HepG2 (cell line): ENCODE measurements around the gene C2orf92.

Experiments
- EZH2 ChIP-seq: conservative IDR thresholded peaks from 2 replicates; pipeline ENCODE4 v1.6.1; 2012; ENCODE audit warnings: mild to moderate bottlenecking, low read depth, low read length, moderate library complexity
- HOXA7 ChIP-seq: sonication (generic); formaldehyde crosslinking; IDR thresholded peaks from 2 replicates; pipeline ENCODE4 v1.8.1; 2022; ENCODE audit warnings: mild to moderate bottlenecking, missing genetic modification reagents, moderate library complexity
- KDM2A ChIP-seq: sonication (generic); formaldehyde crosslinking; IDR thresholded peaks from 2 replicates; pipeline ENCODE4 v1.4.0; 2020; ENCODE audit warnings: low read depth, missing genetic modification reagents, borderline replicate concordance
- MTF2 ChIP-seq: sonication (generic); formaldehyde crosslinking; IDR thresholded peaks from 2 replicates; pipeline ENCODE4 v1.5.0; 2020; ENCODE audit warnings: missing genetic modification reagents, borderline replicate concordance
- MYNN ChIP-seq: sonication (generic); formaldehyde crosslinking; IDR thresholded peaks from 2 replicates; pipeline ENCODE4 v1.4.0; 2020; ENCODE audit warnings: mild to moderate bottlenecking, low read depth, missing genetic modification reagents
- PHF21A ChIP-seq: sonication (generic); formaldehyde crosslinking; IDR thresholded peaks from 2 replicates; pipeline ENCODE4 v1.5.0; 2020; ENCODE audit warnings: mild to moderate bottlenecking, missing genetic modification reagents
- POLR2A ChIP-seq, 2 experiments: IDR thresholded peaks; 2 replicates each; pipeline ENCODE4 v1.6.1; 2011; ENCODE audit warnings: low read depth in 2 of 2, low read length in 2 of 2, mild to moderate bottlenecking in 1 of 2, moderate library complexity in 1 of 2; ENCODE audit not compliant: insufficient read depth in 1 of 2
- ZBTB1 ChIP-seq: sonication (generic); formaldehyde crosslinking; IDR thresholded peaks from 2 replicates; pipeline ENCODE4 v1.4.0; 2020; ENCODE audit warnings: missing genetic modification reagents, borderline replicate concordance
- ZNF234 ChIP-seq: sonication (generic); formaldehyde crosslinking; conservative IDR thresholded peaks from 2 replicates; pipeline ENCODE4 v1.5.1; 2020; ENCODE audit warnings: mild to moderate bottlenecking, missing genetic modification reagents
- ZNF563 ChIP-seq: sonication (generic); formaldehyde crosslinking; IDR thresholded peaks from 2 replicates; pipeline ENCODE4 v1.8.0; 2022; ENCODE audit warnings: mild to moderate bottlenecking, moderate library complexity, missing genetic modification reagents
- ZNF670 ChIP-seq: sonication (generic); formaldehyde crosslinking; IDR thresholded peaks from 2 replicates; pipeline ENCODE4 v1.8.0; 2022; ENCODE audit warnings: mild to moderate bottlenecking, missing genetic modification reagents, borderline replicate concordance
- TF ChIP-seq, protein P1 (sequence below): sonication (generic); formaldehyde crosslinking; IDR thresholded peaks from 2 replicates; pipeline ENCODE4 v1.5.0; 2020; ENCODE audit warnings: mild to moderate bottlenecking, missing genetic modification reagents, moderate library complexity

DNA sequence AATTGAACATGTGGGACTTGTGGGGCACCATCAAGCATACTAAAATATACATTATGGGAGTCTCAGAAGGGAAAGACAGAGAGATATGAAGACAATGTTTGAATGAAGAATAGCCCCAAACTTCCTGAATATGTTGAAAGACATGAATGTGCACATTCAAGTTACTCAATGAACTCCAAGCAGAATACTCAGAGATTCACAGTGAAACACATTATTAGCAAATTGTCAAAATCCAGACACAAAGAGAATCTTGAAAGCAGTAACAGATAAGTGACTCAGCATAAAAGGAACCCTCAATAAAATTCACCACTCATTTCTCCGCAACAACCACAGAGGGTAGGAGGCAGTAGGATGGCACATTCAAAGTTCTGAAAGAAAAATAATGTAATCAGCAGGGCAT is 8.8 kb downstream of the C2orf92 start:
- TF ChIP-seq, protein P1, sequence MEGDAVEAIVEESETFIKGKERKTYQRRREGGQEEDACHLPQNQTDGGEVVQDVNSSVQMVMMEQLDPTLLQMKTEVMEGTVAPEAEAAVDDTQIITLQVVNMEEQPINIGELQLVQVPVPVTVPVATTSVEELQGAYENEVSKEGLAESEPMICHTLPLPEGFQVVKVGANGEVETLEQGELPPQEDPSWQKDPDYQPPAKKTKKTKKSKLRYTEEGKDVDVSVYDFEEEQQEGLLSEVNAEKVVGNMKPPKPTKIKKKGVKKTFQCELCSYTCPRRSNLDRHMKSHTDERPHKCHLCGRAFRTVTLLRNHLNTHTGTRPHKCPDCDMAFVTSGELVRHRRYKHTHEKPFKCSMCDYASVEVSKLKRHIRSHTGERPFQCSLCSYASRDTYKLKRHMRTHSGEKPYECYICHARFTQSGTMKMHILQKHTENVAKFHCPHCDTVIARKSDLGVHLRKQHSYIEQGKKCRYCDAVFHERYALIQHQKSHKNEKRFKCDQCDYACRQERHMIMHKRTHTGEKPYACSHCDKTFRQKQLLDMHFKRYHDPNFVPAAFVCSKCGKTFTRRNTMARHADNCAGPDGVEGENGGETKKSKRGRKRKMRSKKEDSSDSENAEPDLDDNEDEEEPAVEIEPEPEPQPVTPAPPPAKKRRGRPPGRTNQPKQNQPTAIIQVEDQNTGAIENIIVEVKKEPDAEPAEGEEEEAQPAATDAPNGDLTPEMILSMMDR (CRISPR knock-in tag) = no peak
- no peak for TF ChIP-seq ZBTB1 (CRISPR knock-in tag)
- no peak for TF ChIP-seq MTF2 (CRISPR knock-in tag)
- TF ChIP-seq POLR2A (IDR thresholded peaks at IDR 0.05; ENCODE audit: insufficient read depth in 1 of 2, low read depth in 2 of 2, low read length in 2 of 2) = no peak
- TF ChIP-seq MYNN = no peak
- no peak for TF ChIP-seq ZNF563 (CRISPR knock-in tag)
- TF ChIP-seq PHF21A (CRISPR knock-in tag) = no peak
- TF ChIP-seq EZH2 = no peak
- no peak for TF ChIP-seq HOXA7 (CRISPR knock-in tag)
- TF ChIP-seq ZNF234 = no peak
- no peak for TF ChIP-seq KDM2A
- TF ChIP-seq ZNF670 (CRISPR knock-in tag) = no peak
